Measurements from ENCODE around the gene ST6GALNAC3.

Gene ST6GALNAC3

DNA sequence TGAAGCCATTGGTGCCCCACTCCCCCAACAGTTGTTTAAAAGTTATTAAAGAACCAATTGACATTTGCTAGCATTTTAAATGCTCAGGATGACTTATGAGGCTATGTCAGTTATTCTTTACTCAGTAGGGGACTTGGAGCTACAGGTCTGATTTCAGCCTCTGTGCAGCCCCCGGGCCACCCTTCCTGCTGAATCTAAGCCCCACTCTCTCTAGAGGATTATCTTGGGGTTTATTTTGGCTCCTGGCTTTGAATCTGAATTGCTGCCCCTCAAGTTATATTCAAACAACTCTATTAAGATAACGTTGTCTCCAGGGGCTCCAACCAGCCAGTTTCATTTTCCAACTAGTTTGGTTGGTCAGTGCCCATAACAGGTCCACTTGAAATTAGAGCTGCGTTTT is 135.1 kb downstream of the ST6GALNAC3 start:
- FAIRE-seq = no peak
- no peak for TF ChIP-seq POLR2AphosphoS5 (IDR thresholded peaks at IDR 0.05; ENCODE audit: low read depth, low read length)
- TF ChIP-seq TAF1 (IDR thresholded peaks at IDR 0.05; ENCODE audit: borderline replicate concordance, low read depth, low read length) = no peak
- no peak for TF ChIP-seq POLR2A (IDR thresholded peaks at IDR 0.05; ENCODE audit: low read depth, low read length)
- no peak for DNase-seq (ENCODE audit: insufficient read length)

DNA sequence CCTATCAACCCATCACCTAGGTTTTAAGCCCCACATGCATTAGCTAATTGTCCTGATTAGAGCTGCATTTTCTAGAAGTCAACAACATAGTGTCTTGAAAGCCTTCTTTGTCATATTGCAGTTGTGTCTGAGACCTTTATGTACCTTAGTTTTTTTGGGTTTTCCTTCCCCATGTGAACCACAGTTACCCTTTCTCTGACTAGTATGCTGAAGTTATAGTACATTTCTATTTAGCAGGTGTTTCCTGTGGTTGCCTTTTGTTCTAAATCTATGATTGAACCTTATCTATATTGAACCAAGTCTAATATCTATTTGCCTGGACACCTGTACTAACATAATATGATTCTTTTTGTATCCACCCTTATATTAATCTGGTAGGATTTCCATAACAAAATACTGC is 135.6 kb downstream of the ST6GALNAC3 start:
- TF ChIP-seq POLR2AphosphoS5 (IDR thresholded peaks at IDR 0.05; ENCODE audit: low read depth, low read length) (no peak), TAF1 (IDR thresholded peaks at IDR 0.05; ENCODE audit: borderline replicate concordance, low read depth, low read length) (no peak), POLR2A (IDR thresholded peaks at IDR 0.05; ENCODE audit: low read depth, low read length) (no peak)
- FAIRE-seq (no peak), DNase-seq (ENCODE audit: insufficient read length) (no peak)

DNA sequence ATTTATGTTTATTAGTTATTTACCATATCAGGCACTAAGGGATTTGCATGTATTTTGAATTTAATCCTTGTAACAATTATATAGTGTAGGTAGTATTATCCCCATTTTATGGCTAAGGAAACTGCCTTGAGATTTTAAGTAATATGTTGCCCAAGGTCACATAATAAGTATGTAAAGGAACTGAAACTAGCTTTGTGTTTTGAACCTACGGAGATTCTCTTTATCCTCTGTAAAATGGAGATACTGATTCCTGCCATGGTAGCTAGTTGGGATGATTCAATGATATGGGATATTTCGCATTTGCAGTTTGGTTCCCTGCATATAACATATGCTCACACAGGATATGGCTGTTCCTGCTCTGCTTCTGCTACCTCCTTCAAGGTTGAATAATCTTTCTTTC is 144.3 kb downstream of the ST6GALNAC3 start:
- TF ChIP-seq POLR2AphosphoS5 (IDR thresholded peaks at IDR 0.05; ENCODE audit: low read depth, low read length) (no peak), TAF1 (IDR thresholded peaks at IDR 0.05; ENCODE audit: borderline replicate concordance, low read depth, low read length) (no peak), POLR2A (IDR thresholded peaks at IDR 0.05; ENCODE audit: low read depth, low read length) (no peak)
- DNase-seq (ENCODE audit: insufficient read length) = no peak
- no peak for FAIRE-seq

DNA sequence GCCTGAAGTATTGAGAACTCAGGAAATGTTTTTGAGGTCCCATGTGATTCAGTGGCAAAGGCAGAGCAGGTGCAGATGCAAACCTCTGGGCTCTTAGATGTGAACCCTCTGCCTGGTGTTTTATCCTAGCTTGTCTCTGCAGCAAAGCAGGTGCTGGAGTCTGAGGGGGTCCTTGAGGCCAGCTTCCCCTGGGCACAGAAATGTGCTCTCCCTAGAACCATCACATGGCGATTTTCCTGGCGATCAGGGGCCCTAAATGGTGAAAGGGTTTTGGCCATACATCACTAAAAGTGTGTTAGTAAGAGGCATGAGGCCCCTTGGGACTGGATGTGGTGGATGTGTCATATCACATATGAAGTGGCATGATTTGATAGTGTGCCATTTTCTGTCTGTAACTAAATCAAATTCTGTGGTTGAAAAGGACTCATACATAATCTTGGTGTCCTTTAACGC is 144.8 kb downstream of the ST6GALNAC3 start:
- FAIRE-seq = no peak
- DNase-seq (ENCODE audit: insufficient read length) = no peak
- TF ChIP-seq POLR2A (IDR thresholded peaks at IDR 0.05; ENCODE audit: low read depth, low read length) (no peak), TAF1 (IDR thresholded peaks at IDR 0.05; ENCODE audit: borderline replicate concordance, low read depth, low read length) (no peak), POLR2AphosphoS5 (IDR thresholded peaks at IDR 0.05; ENCODE audit: low read depth, low read length) (no peak)

DNA sequence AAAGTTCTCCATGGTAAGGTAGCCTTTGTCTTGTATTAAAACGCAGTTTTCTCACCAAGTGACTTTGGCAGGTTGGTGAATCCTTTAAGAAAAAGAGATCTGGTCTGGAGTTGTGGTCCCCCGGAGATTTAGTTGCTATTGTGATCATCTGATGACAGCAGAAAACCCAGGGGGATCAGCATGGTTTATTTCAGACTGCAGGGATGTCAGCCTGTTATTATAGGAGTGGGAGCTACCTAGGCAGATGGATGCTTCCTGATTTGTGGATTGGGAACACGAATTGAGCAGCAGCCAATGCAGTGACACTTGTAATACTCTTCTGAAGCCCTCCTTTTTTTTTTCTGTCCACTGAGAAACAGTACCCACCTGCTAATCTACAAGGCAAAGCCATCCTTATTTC is 150.2 kb downstream of the ST6GALNAC3 start:
- no peak for TF ChIP-seq POLR2A (IDR thresholded peaks at IDR 0.05; ENCODE audit: low read depth, low read length)
- no peak for TF ChIP-seq TAF1 (IDR thresholded peaks at IDR 0.05; ENCODE audit: borderline replicate concordance, low read depth, low read length)
- TF ChIP-seq POLR2AphosphoS5 (IDR thresholded peaks at IDR 0.05; ENCODE audit: low read depth, low read length) = no peak
- no peak for FAIRE-seq
- DNase-seq (ENCODE audit: insufficient read length) = no peak

DNA sequence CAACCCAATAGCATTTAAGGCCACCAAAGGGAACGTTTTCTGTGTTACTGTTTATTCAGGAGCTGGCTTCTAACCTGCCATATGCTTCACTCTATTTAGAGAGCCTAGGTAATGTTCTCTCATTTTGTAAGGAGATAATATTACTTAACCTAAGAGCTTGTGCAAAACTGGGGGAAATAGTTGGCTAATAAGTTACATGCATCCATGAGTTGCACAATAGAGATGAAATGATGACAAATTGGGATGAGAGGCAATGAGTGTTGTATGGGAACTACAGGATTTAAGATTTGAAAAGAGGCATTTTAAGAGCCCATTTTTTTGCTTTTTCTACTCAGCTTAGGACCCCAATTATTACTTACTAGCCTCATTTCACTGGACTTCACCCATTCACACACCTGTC is 151.0 kb downstream of the ST6GALNAC3 start:
- no peak for DNase-seq (ENCODE audit: insufficient read length)
- FAIRE-seq = no peak
- no peak for TF ChIP-seq POLR2A (IDR thresholded peaks at IDR 0.05; ENCODE audit: low read depth, low read length)
- no peak for TF ChIP-seq POLR2AphosphoS5 (IDR thresholded peaks at IDR 0.05; ENCODE audit: low read depth, low read length)
- TF ChIP-seq TAF1 (IDR thresholded peaks at IDR 0.05; ENCODE audit: borderline replicate concordance, low read depth, low read length) = no peak

DNA sequence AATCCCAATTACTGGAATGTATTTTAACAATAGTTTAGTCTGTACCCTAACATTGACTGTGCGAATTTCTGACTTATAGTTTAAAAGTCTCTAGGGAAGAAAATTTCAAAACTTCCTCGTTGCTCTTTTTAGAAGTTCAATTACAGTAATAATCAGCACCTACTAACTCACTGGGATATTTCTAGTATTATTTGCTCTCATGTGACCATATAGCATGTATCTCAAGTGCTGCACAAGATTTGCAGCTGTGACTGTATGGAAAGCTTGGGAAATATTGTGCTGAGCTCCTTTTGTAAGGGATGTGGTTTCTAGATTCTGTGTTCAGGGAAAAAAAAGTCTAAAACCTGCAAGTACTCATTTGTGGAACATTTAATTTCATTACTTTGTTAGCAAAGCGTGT is 153.1 kb downstream of the ST6GALNAC3 start:
- DNase-seq (ENCODE audit: insufficient read length) = no peak
- no peak for FAIRE-seq

DNA sequence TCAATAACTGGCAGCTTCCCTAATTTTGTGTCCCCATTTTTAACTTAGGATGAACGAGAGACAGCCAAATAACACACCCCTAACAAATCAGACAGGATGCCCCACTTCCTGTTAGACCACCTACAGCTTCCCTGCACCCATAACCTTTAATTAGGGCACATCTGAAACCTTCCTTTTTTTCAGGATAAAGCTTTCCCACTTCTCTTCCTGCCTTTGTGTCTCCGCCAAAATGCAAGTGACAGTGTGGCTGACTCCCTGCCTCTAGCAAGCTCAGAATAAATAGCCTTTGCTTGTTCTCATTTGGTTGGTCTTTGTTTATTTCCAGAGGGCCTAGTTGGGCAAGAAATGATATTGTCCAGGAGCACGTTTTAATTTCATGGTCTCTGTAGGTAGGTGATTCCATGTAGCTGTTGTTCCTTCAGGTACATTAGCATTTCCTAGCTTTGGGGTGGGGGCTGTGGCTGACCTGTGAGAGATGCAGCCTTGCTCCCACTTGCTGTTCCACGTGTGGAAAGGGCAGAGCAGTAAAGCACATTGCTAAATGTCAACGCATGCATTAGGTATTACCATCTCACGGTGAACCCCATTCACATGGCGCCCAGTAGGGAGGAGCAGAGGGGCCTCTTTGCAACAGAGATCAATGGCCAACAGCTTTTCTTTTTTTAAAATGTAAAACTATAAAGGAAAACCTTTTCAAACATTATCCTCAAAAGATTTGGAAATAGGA is 154.9 kb downstream of the ST6GALNAC3 start:
- TF ChIP-seq POLR2AphosphoS5 (IDR thresholded peaks at IDR 0.05; ENCODE audit: low read depth, low read length) = no peak
- no peak for TF ChIP-seq POLR2A (IDR thresholded peaks at IDR 0.05; ENCODE audit: low read depth, low read length)
- FAIRE-seq (no peak), DNase-seq (ENCODE audit: insufficient read length) (no peak)

More for the DNA sequence above, 153.1 kb downstream of the ST6GALNAC3 start:
- TF ChIP-seq POLR2AphosphoS5 (IDR thresholded peaks at IDR 0.05; ENCODE audit: low read depth, low read length) = no peak
- TF ChIP-seq TAF1 (IDR thresholded peaks at IDR 0.05; ENCODE audit: borderline replicate concordance, low read depth, low read length) = no peak
- no peak for TF ChIP-seq POLR2A (IDR thresholded peaks at IDR 0.05; ENCODE audit: low read depth, low read length)

DNA sequence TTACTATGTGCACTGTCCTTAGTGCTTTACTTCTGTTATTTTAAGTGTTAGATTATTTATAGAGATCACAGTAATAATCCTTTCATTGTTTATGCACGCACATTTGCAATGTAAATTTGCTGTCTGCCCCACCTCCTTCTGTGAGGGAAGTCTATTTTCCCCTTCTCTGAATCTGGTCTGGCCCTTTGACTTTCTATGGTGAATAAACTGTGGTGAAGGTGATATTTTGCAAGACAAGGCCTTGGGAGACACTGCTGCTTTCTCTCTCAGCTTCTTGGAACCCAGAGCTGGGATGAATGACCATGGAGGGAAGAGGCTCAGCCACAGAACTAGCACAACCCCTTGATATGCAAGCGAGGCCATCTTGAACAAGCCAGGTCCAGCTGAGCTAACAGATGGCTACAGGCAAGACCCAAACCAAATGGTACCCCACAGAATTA is 156.3 kb downstream of the ST6GALNAC3 start:
- no peak for TF ChIP-seq POLR2AphosphoS5 (IDR thresholded peaks at IDR 0.05; ENCODE audit: low read depth, low read length)
- no peak for TF ChIP-seq POLR2A (IDR thresholded peaks at IDR 0.05; ENCODE audit: low read depth, low read length)
- TF ChIP-seq TAF1 (IDR thresholded peaks at IDR 0.05; ENCODE audit: borderline replicate concordance, low read depth, low read length) = no peak
- DNase-seq (ENCODE audit: insufficient read length) (no peak), FAIRE-seq (no peak)

DNA sequence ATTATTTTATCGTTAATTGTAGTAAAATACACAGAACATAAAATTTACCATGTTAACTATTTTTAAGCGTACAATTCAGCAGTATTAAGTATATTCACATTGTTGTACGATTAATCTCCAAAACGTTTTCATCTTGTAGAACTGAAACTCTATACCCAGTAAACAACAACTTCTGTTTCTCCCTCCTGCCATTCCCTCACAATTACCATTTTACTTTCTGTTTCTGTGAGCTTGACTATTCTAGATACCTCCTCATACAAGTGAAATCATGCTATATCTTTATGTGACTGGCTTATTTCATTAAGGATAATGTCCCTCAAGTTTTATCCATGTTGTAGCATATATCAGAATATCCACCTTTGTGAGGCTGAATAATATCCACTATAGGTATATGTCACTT is 156.8 kb downstream of the ST6GALNAC3 start:
- no peak for DNase-seq (ENCODE audit: insufficient read length)
- no peak for FAIRE-seq
- TF ChIP-seq TAF1 (IDR thresholded peaks at IDR 0.05; ENCODE audit: borderline replicate concordance, low read depth, low read length) (no peak), POLR2AphosphoS5 (IDR thresholded peaks at IDR 0.05; ENCODE audit: low read depth, low read length) (no peak), POLR2A (IDR thresholded peaks at IDR 0.05; ENCODE audit: low read depth, low read length) (no peak)

DNA sequence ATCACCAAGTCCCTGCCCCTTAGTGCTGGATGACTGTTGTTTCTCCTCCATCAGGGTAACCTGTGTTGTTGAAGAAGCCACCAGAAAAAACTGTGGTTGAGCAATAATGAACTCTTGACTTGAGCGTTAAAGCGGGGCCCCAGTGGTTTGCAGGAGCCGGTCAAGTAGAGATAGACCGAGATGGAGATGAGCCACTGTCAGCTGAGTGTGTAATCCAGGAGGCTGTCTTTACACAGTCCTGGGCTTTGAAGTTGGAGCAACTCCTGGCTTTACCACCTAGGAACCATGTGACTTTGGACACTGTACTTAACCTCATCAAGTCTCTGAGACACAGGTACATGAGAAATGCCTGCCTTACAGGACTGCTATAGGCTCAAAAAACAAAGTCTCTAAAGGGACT is 158.1 kb downstream of the ST6GALNAC3 start:
- TF ChIP-seq TAF1 (IDR thresholded peaks at IDR 0.05; ENCODE audit: borderline replicate concordance, low read depth, low read length) (no peak), POLR2A (IDR thresholded peaks at IDR 0.05; ENCODE audit: low read depth, low read length) (no peak), POLR2AphosphoS5 (IDR thresholded peaks at IDR 0.05; ENCODE audit: low read depth, low read length) (no peak)
- DNase-seq (ENCODE audit: insufficient read length) = no peak

DNA sequence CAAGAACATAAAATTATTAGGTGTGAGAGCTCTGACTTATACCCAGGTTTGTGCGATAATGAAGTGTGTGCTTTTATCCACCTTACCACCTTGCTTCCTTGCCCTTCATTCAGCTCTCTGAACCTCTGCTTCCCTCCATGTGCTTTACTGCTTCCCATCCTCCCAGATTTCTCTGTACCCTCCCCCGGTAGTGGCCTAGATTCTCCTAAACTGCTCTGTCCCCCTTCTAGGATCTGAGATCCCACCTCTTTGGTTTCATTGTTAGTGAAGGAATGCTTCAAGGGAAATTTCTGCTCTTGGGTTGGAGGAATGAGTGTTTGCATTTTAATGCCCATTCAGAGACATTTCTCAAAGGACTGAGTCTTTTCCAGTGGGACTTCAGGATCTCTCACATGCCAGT is 159.5 kb downstream of the ST6GALNAC3 start:
- no peak for TF ChIP-seq TAF1 (IDR thresholded peaks at IDR 0.05; ENCODE audit: borderline replicate concordance, low read depth, low read length)
- FAIRE-seq = no peak
- no peak for DNase-seq (ENCODE audit: insufficient read length)

More for the DNA sequence above, 158.1 kb downstream of the ST6GALNAC3 start:
- no peak for FAIRE-seq
